ENCODE data around the gene RBM33. TPM values are rescaled to one million over a fixed set of nuclear protein-coding genes. Genes with fewer than 3 reads are reported as not detected.

RBM33 gene
- total and polyA plus RNA-seq, 2 of the 13 experiments (the other 11 are each of a cell fraction or from before 2014, with no cell fraction given): 12.4 to 28.9 TPM

DNA sequence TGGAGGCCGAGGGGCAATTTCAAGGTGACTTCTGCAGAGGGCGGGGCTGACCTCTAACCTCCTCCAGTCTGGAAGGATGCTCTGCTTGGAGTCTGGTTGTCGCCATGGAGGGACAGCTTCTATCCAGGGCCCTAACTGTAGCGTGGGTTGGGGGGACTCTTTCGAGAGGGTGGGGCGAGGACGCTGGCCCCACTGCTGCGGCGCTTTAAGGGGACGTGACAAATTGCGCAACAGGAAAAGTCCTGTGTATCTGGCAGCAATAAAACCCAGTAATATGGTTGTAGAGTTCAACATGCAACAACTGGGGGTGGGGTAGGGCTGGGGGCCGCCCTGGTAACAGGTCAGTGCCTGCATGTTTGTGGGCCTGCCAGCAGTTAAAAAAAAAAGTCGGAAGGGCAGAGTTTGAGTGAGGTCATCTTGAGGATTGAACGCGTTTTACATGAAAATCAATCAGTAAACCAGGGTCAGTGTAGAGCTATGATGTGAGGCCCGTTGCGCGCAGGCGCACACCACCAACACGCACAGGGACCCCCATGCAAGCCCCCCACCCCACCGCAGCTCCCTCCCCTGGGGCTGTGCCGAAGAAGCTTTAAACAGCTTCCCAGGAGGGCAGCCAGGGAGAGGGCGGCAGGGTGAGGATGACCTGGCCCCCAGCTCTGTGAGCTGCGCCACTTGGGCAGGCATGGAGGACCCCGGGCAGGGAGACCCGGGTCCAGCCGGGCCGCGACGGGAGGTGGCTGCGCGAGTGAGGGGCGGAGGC, 163.5 kb downstream of the RBM33 start (continued):
- TF ChIP-seq, protein P1, sequence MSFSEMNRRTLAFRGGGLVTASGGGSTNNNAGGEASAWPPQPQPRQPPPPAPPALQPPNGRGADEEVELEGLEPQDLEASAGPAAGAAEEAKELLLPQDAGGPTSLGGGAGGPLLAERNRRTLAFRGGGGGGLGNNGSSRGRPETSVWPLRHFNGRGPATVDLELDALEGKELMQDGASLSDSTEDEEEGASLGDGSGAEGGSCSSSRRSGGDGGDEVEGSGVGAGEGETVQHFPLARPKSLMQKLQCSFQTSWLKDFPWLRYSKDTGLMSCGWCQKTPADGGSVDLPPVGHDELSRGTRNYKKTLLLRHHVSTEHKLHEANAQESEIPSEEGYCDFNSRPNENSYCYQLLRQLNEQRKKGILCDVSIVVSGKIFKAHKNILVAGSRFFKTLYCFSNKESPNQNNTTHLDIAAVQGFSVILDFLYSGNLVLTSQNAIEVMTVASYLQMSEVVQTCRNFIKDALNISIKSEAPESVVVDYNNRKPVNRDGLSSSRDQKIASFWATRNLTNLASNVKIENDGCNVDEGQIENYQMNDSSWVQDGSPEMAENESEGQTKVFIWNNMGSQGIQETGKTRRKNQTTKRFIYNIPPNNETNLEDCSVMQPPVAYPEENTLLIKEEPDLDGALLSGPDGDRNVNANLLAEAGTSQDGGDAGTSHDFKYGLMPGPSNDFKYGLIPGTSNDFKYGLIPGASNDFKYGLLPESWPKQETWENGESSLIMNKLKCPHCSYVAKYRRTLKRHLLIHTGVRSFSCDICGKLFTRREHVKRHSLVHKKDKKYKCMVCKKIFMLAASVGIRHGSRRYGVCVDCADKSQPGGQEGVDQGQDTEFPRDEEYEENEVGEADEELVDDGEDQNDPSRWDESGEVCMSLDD (CRISPR knock-in tag; IDR thresholded peaks at IDR 0.05; ENCODE audit: borderline replicate concordance): no peak
- TF ChIP-seq GMEB2 (CRISPR knock-in tag; IDR thresholded peaks at IDR 0.05; ENCODE audit: low read depth): no peak
- no peak for TF ChIP-seq FOXM1 (CRISPR knock-in tag; IDR thresholded peaks at IDR 0.05)
- TF ChIP-seq ZNF136 (CRISPR knock-in tag; IDR thresholded peaks at IDR 0.05; ENCODE audit: low read depth): no peak
- no peak for TF ChIP-seq ZSCAN12 (CRISPR knock-in tag; IDR thresholded peaks at IDR 0.05)
- TF ChIP-seq SMAD1 (CRISPR knock-in tag; IDR thresholded peaks at IDR 0.05; ENCODE audit: borderline replicate concordance, low read depth): no peak
- no peak for TF ChIP-seq SCMH1 (CRISPR knock-in tag; IDR thresholded peaks at IDR 0.05; ENCODE audit: borderline replicate concordance)
- no peak for TF ChIP-seq GLI4 (CRISPR knock-in tag; IDR thresholded peaks at IDR 0.05; ENCODE audit: borderline replicate concordance)
- no peak for TF ChIP-seq YEATS2 (CRISPR knock-in tag; IDR thresholded peaks at IDR 0.05; ENCODE audit: borderline replicate concordance)
- TF ChIP-seq ZNF772 (CRISPR knock-in tag; IDR thresholded peaks at IDR 0.05): peak; percentile 39; the same call in 1 of the 2 replicates
- TF ChIP-seq MIXL1 (CRISPR knock-in tag; IDR thresholded peaks at IDR 0.05): no peak
- no peak for TF ChIP-seq TCF12 (IDR thresholded peaks at IDR 0.05)
- no peak for TF ChIP-seq TCF12 (CRISPR knock-in tag; IDR thresholded peaks at IDR 0.05)
- TF ChIP-seq, protein P2, sequence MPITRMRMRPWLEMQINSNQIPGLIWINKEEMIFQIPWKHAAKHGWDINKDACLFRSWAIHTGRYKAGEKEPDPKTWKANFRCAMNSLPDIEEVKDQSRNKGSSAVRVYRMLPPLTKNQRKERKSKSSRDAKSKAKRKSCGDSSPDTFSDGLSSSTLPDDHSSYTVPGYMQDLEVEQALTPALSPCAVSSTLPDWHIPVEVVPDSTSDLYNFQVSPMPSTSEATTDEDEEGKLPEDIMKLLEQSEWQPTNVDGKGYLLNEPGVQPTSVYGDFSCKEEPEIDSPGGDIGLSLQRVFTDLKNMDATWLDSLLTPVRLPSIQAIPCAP (CRISPR knock-in tag; IDR thresholded peaks at IDR 0.05; ENCODE audit: low read depth): no peak
- no peak; the same call in 1 of the 2 replicates for TF ChIP-seq SPEN (CRISPR knock-in tag; IDR thresholded peaks at IDR 0.05; ENCODE audit: low read depth)
- no peak for TF ChIP-seq ZNF317 (CRISPR knock-in tag; IDR thresholded peaks at IDR 0.05)
- TF ChIP-seq, protein P3, sequence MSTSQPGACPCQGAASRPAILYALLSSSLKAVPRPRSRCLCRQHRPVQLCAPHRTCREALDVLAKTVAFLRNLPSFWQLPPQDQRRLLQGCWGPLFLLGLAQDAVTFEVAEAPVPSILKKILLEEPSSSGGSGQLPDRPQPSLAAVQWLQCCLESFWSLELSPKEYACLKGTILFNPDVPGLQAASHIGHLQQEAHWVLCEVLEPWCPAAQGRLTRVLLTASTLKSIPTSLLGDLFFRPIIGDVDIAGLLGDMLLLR (CRISPR knock-in tag; IDR thresholded peaks at IDR 0.05): no peak
- no peak for TF ChIP-seq ZNF274 (CRISPR knock-in tag; IDR thresholded peaks at IDR 0.05)
- TF ChIP-seq THAP11 (CRISPR knock-in tag; IDR thresholded peaks at IDR 0.05): 0 out of 2 replicates have a peak, but pooled peaks have one; percentile 31
- TF ChIP-seq, protein P4, sequence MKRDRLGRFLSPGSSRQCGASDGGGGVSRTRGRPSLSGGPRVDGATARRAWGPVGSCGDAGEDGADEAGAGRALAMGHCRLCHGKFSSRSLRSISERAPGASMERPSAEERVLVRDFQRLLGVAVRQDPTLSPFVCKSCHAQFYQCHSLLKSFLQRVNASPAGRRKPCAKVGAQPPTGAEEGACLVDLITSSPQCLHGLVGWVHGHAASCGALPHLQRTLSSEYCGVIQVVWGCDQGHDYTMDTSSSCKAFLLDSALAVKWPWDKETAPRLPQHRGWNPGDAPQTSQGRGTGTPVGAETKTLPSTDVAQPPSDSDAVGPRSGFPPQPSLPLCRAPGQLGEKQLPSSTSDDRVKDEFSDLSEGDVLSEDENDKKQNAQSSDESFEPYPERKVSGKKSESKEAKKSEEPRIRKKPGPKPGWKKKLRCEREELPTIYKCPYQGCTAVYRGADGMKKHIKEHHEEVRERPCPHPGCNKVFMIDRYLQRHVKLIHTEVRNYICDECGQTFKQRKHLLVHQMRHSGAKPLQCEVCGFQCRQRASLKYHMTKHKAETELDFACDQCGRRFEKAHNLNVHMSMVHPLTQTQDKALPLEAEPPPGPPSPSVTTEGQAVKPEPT (CRISPR knock-in tag; IDR thresholded peaks at IDR 0.05; ENCODE audit: low read depth): no peak
- no peak for TF ChIP-seq ZNF839 (CRISPR knock-in tag; IDR thresholded peaks at IDR 0.05; ENCODE audit: borderline replicate concordance)
- no peak for TF ChIP-seq TBL1XR1 (IDR thresholded peaks at IDR 0.05; ENCODE audit: borderline replicate concordance, low read length, partially characterized antibody)
- TF ChIP-seq ZNF644 (CRISPR knock-in tag; IDR thresholded peaks at IDR 0.05; ENCODE audit: low read depth): no peak
